IMR-90 (cell line): ENCODE data around the gene DNAH5. TPM values are rescaled to one million over a fixed set of nuclear protein-coding genes. Genes with fewer than 3 reads are reported as not detected.

ENCODE experiments used
- ATAC-seq: fragments of 200-7000 bp; cut with Tn5 transposase; 2 replicates; pipeline ENCODE4 v1.9.1; 2020; ENCODE audit warnings: low read depth, mild to moderate bottlenecking, moderate library complexity
- BruUV-seq: library from RNA; stranded (reverse); fragments of 400-500 nt; replicated peaks from 2 replicates; lab custom pipeline; 2021; lab: Mats Ljungman, UMichigan
- CTCF ChIA-PET: fragments of 300-600 bp; formaldehyde crosslinking; extraction: SDS; loops from one replicate; lab custom pipeline; 2021; ENCODE audit warnings: antibody characterized with exemption; lab: Yijun Ruan, JAX
- POLR2A ChIA-PET: fragments of 300-600 bp; sonication (Branson Sonifier 250); formaldehyde crosslinking; loops from one replicate; lab custom pipeline; 2022; ENCODE audit warnings: antibody characterized with exemption; ENCODE audit not compliant: unreplicated experiment; lab: Charles Lee
- DNase-seq: peaks from one replicate; pipeline ENCODE4 v3.0.0; 2013
- H2AFZ ChIP-seq: replicated peaks from 2 replicates; pipeline ENCODE3; 2013; ENCODE audit warnings: low read length, mild to moderate bottlenecking; ENCODE audit not compliant: poor library complexity
- H2AK5ac ChIP-seq: 2 replicates; pipeline ENCODE4 v1.6.1; 2013; ENCODE audit warnings: low read depth, low read length, inconsistent platforms
- H2AK9ac ChIP-seq: replicated peaks from 2 replicates; pipeline ENCODE3; 2013; ENCODE audit warnings: mild to moderate bottlenecking, low read depth, low read length, moderate library complexity; ENCODE audit not compliant: poor library complexity
- H2BK120ac ChIP-seq: 2 replicates; pipeline ENCODE4 v1.6.1; 2013; ENCODE audit warnings: low read depth, low read length, inconsistent platforms
- H2BK15ac ChIP-seq: 3 replicates; pipeline ENCODE4 v1.6.1; 2013; ENCODE audit warnings: low read depth, low read length, inconsistent platforms
- H2BK20ac ChIP-seq: 2 replicates; pipeline ENCODE4 v1.6.1; 2013; ENCODE audit warnings: low read depth, mild to moderate bottlenecking, inconsistent platforms, low read length, moderate library complexity
- H2BK5ac ChIP-seq: 2 replicates; pipeline ENCODE4 v1.6.1; 2013; ENCODE audit warnings: mild to moderate bottlenecking, low read depth, low read length, inconsistent platforms; ENCODE audit not compliant: poor library complexity, severe bottlenecking
- H3K14ac ChIP-seq: replicated peaks from 2 replicates; pipeline ENCODE4 v1.6.1; 2013; ENCODE audit warnings: low read depth, low read length, inconsistent platforms
- H3K18ac ChIP-seq: 2 replicates; pipeline ENCODE4 v1.6.1; 2013; ENCODE audit warnings: low read depth, low read length, control low read depth
- H3K23ac ChIP-seq: 2 replicates; pipeline ENCODE4 v1.6.1; 2013; ENCODE audit warnings: low read depth, low read length, inconsistent platforms
- H3K27ac ChIP-seq: 2 replicates; pipeline ENCODE4 v1.5.1; 2013; ENCODE audit warnings: mild to moderate bottlenecking, control low read depth, low read length; ENCODE audit not compliant: insufficient read depth
- H3K27me3 ChIP-seq: 2 replicates; pipeline ENCODE4 v1.6.1; 2013; ENCODE audit warnings: low read length; ENCODE audit not compliant: control insufficient read depth, insufficient read depth
- H3K36me3 ChIP-seq: 2 replicates; pipeline ENCODE4 v1.6.1; 2013; ENCODE audit warnings: low read length, mixed read lengths; ENCODE audit not compliant: control insufficient read depth, insufficient read depth
- H3K4ac ChIP-seq: 2 replicates; pipeline ENCODE4 v1.6.1; 2013; ENCODE audit warnings: low read depth, low read length, inconsistent platforms
- H3K4me1 ChIP-seq: 2 replicates; pipeline ENCODE4 v1.6.1; 2013; ENCODE audit warnings: low read length, mixed read lengths; ENCODE audit not compliant: control insufficient read depth, insufficient read depth
- H3K4me2 ChIP-seq: 2 replicates; pipeline ENCODE4 v1.6.1; 2013; ENCODE audit warnings: low read depth, mild to moderate bottlenecking, control low read depth, low read length, moderate library complexity
- H3K4me3 ChIP-seq: 2 replicates; pipeline ENCODE4 v1.5.1; 2013; ENCODE audit warnings: low read depth, mild to moderate bottlenecking, control low read depth, low read length, moderate library complexity; ENCODE audit not compliant: insufficient read depth
- H3K56ac ChIP-seq: 2 replicates; pipeline ENCODE4 v1.6.1; 2013; ENCODE audit warnings: low read length, inconsistent platforms; ENCODE audit not compliant: insufficient read depth; ENCODE audit errors: extremely low read depth
- H3K79me1 ChIP-seq, 2 experiments: 2 replicates each; pipeline ENCODE4 v1.6.1; 2013; ENCODE audit warnings: low read length in 2 of 2, inconsistent platforms in 1 of 2, low read depth in 1 of 2
- H3K9ac ChIP-seq: 2 replicates; pipeline ENCODE4 v1.6.1; 2013; ENCODE audit warnings: low read depth, low read length, control low read depth
- H3K9me1 ChIP-seq: 2 replicates; pipeline ENCODE4 v1.6.1; 2013; ENCODE audit warnings: low read length, inconsistent platforms; ENCODE audit not compliant: insufficient read depth
- H3K9me3 ChIP-seq: 2 replicates; pipeline ENCODE4 v1.6.1; 2013; ENCODE audit warnings: low read length; ENCODE audit not compliant: control insufficient read depth, insufficient read depth
- H4K20me1 ChIP-seq: 2 replicates; pipeline ENCODE4 v1.6.1; 2013; ENCODE audit warnings: low read length, inconsistent platforms; ENCODE audit not compliant: insufficient read depth
- H4K5ac ChIP-seq: 2 replicates; pipeline ENCODE4 v1.6.1; 2013; ENCODE audit warnings: mild to moderate bottlenecking, low read depth, low read length, control low read depth
- H4K8ac ChIP-seq, 2 experiments: 2 replicates each; pipeline ENCODE4 v1.6.1; 2013; ENCODE audit warnings: low read depth in 2 of 2, low read length in 2 of 2, control low read depth in 1 of 2, inconsistent platforms in 1 of 2
- H4K91ac ChIP-seq: 2 replicates; pipeline ENCODE4 v1.6.1; 2013; ENCODE audit warnings: low read depth, low read length, inconsistent platforms; ENCODE audit not compliant: insufficient read depth
- CEBPB ChIP-seq: IDR thresholded peaks from 2 replicates; pipeline ENCODE4 v1.6.1; 2012; ENCODE audit warnings: low read depth, low read length, improper control_type of control experiment
- CHD1 ChIP-seq: IDR thresholded peaks from 2 replicates; pipeline ENCODE4 v1.6.1; 2012; ENCODE audit warnings: low read depth, low read length, improper control_type of control experiment
- FOS ChIP-seq: fragments of 150-350 bp; IDR thresholded peaks from 2 replicates; pipeline ENCODE4 v1.6.1; 2016; ENCODE audit warnings: low read depth, low read length
- NFE2L2 ChIP-seq: fragments of 150-350 bp; IDR thresholded peaks from 2 replicates; pipeline ENCODE4 v1.6.1; 2016; ENCODE audit warnings: low read depth, mild to moderate bottlenecking, low read length
- RFX5 ChIP-seq: IDR thresholded peaks from 2 replicates; pipeline ENCODE4 v1.8.0; 2012; ENCODE audit warnings: low read depth, mild to moderate bottlenecking, low read length, moderate library complexity
- SMC3 ChIP-seq: fragments of 150-350 bp; IDR thresholded peaks from 2 replicates; pipeline ENCODE4 v1.6.1; 2016; ENCODE audit warnings: low read depth, mild to moderate bottlenecking, antibody characterized with exemption, low read length, moderate library complexity
- WGBS, 2 experiments: methylation state at CpG; one replicate each; pipeline versions ENCODE4 v1.1.5 to v1.1.7; 2013; ENCODE audit warnings: missing lambda C conversion rate in 2 of 2; ENCODE audit not compliant: insufficient read length in 1 of 2; ENCODE audit errors: extremely low coverage in 2 of 2; 5-methylcytosine and 5-hydroxymethylcytosine counted together
- dilution Hi-C: fragments of 300-500 bp; cut with HindIII; formaldehyde crosslinking; loops from one replicate; pipeline ENCODE4 v1.14.3; 2018; ENCODE audit warnings: low sequenced_read_pairs; ENCODE audit not compliant: unreplicated experiment
- in situ Hi-C: fragments of 300-500 bp; cut with MboI; formaldehyde crosslinking; loops from 3 replicates; pipeline ENCODE4 v1.14.3; 2019; ENCODE audit warnings: low sequenced_read_pairs, inconsistent platforms, mixed read lengths
- intact Hi-C: fragments of 100-400 bp; cut with micrococcal nuclease; formaldehyde crosslinking; loops from 2 replicates; pipeline ENCODE4 v1.10.0; 2022
- polyA plus RNA-seq, 3 experiments: library from polyadenylated mRNA; depleted of rRNA; stranded (reverse); fragments of >200 nt; gene quantifications; 2 replicates each; pipeline ENCODE4 v1.2.3, GENCODE V29; 2012; ENCODE audit warnings: low replicate concordance in 1 of 3
- total RNA-seq: library from RNA; depleted of rRNA; stranded (reverse); fragments of >200 nt; gene quantifications from 2 replicates; pipeline ENCODE4 v1.2.3, GENCODE V29; 2012
- TF ChIP-seq, protein P1 (sequence below): fragments of 150-350 bp; IDR thresholded peaks from 2 replicates; pipeline ENCODE4 v1.6.1; 2016; ENCODE audit warnings: low read depth, mild to moderate bottlenecking, low read length, moderate library complexity, borderline replicate concordance

DNAH5 gene
- total and polyA plus RNA-seq, 2 of the 4 experiments (the other 2 are of a cell fraction), result 1.9 to 4.3 TPM

DNA sequence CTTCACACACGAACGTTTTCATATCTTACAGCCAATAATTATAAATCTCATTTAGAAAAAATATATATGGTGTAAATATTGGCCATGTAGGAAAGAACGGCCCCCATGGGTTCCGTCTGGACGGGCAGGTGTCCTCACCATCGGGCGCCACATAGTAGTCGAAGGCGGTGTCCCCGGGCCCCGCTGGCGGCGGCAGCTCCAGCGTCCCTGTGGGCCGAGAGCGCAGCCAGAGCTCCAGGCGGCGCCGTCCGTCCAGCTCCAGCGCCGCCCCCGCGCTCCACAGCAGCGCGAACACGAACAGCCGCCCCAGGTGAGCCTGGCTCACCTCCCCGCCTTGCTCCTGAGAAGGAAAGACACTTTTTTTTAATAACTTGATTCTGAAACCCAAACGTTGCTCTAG is 134.6 kb downstream of the DNAH5 start:
- Histone ChIP-seq H3K27me3 (no peaks in the 10 kb centered on the region), H3K23ac (no peak overlapping the region), H4K5ac (no peak overlapping the region), H4K20me1 (no peaks in the 10 kb centered on the region), H3K56ac (no peak overlapping the region), H3K4me2 (no peak overlapping the region), H3K79me1 (no peaks in the 10 kb centered on the region), H2AFZ (no peak overlapping the region), H3K9me1 (no peaks in the 10 kb centered on the region), H2AK5ac (no peak overlapping the region), H3K9ac (no peak overlapping the region), H4K8ac (no peak overlapping the region), H3K4me1 (no peaks in the 10 kb centered on the region), H3K14ac (no peak overlapping the region), H3K9me3 (no peaks in the 10 kb centered on the region), H2AK9ac (no peak overlapping the region), H2BK120ac (no peak overlapping the region), H2BK15ac (no peak overlapping the region), H3K4me3 (no peak overlapping the region), H3K36me3 (peaks cover 13% of the 10 kb centered on the region), H3K18ac (no peak overlapping the region), H3K4ac (no peak overlapping the region), H4K91ac (no peak overlapping the region), H3K27ac (no peak overlapping the region), H2BK20ac (no peak overlapping the region), H2BK5ac (no peak overlapping the region)
- DNase-seq (no peak), ATAC-seq (no peak)
- no TSS peak for BruUV-seq
- TF ChIP-seq CEBPB, result no peak
- no peak for TF ChIP-seq FOS
- no peak for TF ChIP-seq CHD1
- no peak for TF ChIP-seq RFX5
- no peak for TF ChIP-seq SMC3
- TF ChIP-seq NFE2L2, result no peak
- TF ChIP-seq, protein P1, sequence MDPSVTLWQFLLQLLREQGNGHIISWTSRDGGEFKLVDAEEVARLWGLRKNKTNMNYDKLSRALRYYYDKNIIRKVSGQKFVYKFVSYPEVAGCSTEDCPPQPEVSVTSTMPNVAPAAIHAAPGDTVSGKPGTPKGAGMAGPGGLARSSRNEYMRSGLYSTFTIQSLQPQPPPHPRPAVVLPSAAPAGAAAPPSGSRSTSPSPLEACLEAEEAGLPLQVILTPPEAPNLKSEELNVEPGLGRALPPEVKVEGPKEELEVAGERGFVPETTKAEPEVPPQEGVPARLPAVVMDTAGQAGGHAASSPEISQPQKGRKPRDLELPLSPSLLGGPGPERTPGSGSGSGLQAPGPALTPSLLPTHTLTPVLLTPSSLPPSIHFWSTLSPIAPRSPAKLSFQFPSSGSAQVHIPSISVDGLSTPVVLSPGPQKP, result no peak
- ChIA-PET CTCF (interaction anchor here (0.9 kb wide), 1 partner anchor 106 kb away, joined by 3 read pairs; no protein-coding TSS in a partner anchor), POLR2A (no interaction called here)
- dilution Hi-C loops (no loop called here), intact Hi-C loops (no loop called here), in situ Hi-C loops (no loop called here)
- 60% methylated on average over 15 of the region's 30 CpGs; no CpG with 5 or more reads in 1 of the 2 experiments for WGBS, 2 experiments
